Neuronal stem cell (in vitro differentiated cells): ENCODE measurements around the gene GET3.
"Not testable (repeated sequence)": the region's sequence is repeated elsewhere in the genome, so short reads cannot be mapped to it uniquely, and the experiment has no call there.

ENCODE experiments used
- DNase-seq: peaks from one replicate; pipeline ENCODE4 v3.0.0-alpha.2; 2013; ENCODE audit warnings: low spot score
- H2AFZ ChIP-seq: one replicate; pipeline ENCODE4 v1.6.1; 2013; ENCODE audit warnings: mild to moderate bottlenecking, low read length, inconsistent platforms
- H2AK5ac ChIP-seq: 2 replicates; pipeline ENCODE4 v1.6.1; 2013; ENCODE audit warnings: low read depth, mild to moderate bottlenecking, inconsistent platforms, low read length, moderate library complexity, mixed read lengths
- H2BK120ac ChIP-seq: 2 replicates; pipeline ENCODE4 v1.6.1; 2013; ENCODE audit warnings: low read depth, mild to moderate bottlenecking, inconsistent platforms, low read length, moderate library complexity, mixed read lengths
- H2BK12ac ChIP-seq: one replicate; pipeline ENCODE4 v1.6.1; 2013; ENCODE audit warnings: low read length, inconsistent platforms
- H2BK15ac ChIP-seq: 2 replicates; pipeline ENCODE4 v1.6.1; 2013; ENCODE audit warnings: mild to moderate bottlenecking, low read length, inconsistent platforms, mixed read lengths
- H2BK5ac ChIP-seq: one replicate; pipeline ENCODE4 v1.6.1; 2013; ENCODE audit warnings: inconsistent platforms, mild to moderate bottlenecking, low read length, moderate library complexity
- H3K14ac ChIP-seq: one replicate; pipeline ENCODE4 v1.6.1; 2013; ENCODE audit warnings: low read length, inconsistent platforms
- H3K18ac ChIP-seq: 2 replicates; pipeline ENCODE4 v1.6.1; 2013; ENCODE audit warnings: low read length, inconsistent platforms
- H3K23ac ChIP-seq: 2 replicates; pipeline ENCODE4 v1.6.1; 2013; ENCODE audit warnings: low read depth, mild to moderate bottlenecking, mixed read lengths, low read length, inconsistent platforms; ENCODE audit not compliant: poor library complexity
- H3K27ac ChIP-seq: replicated peaks from 3 replicates; pipeline ENCODE4 v1.5.1; 2013; ENCODE audit warnings: low read length, inconsistent platforms
- H3K27me3 ChIP-seq, 3 experiments: 2 replicates each; pipeline ENCODE4 v1.6.1; 2013; ENCODE audit warnings: low read length in 3 of 3, mild to moderate bottlenecking in 2 of 3, inconsistent platforms in 1 of 3, low read depth in 1 of 3, mixed read lengths in 1 of 3, moderate library complexity in 1 of 3; ENCODE audit not compliant: control insufficient read depth in 3 of 3, insufficient read depth in 3 of 3
- H3K36me3 ChIP-seq, 2 donors: replicated peaks in 1 of 2; 2 replicates each; pipeline ENCODE4 v1.6.1; 2013; ENCODE audit warnings: low read length in 2 of 2; ENCODE audit not compliant: control insufficient read depth in 2 of 2, insufficient read depth in 2 of 2
- H3K4ac ChIP-seq: 2 replicates; pipeline ENCODE4 v1.6.1; 2013; ENCODE audit warnings: inconsistent platforms, mild to moderate bottlenecking, low read length, moderate library complexity
- H3K4me1 ChIP-seq, 2 donors: 1 replicate in 1 of 2; 2 replicates in 1 of 2; pipeline ENCODE4 v1.6.1; 2013; ENCODE audit warnings: low read length in 2 of 2, low read depth in 1 of 2; ENCODE audit not compliant: control insufficient read depth in 2 of 2, insufficient read depth in 1 of 2
- H3K4me2 ChIP-seq: one replicate; pipeline ENCODE4 v1.6.1; 2013; ENCODE audit warnings: mild to moderate bottlenecking, low read length, inconsistent platforms; ENCODE audit not compliant: insufficient read depth, poor library complexity, severe bottlenecking
- H3K4me3 ChIP-seq, 2 donors: 2 replicates each; pipeline ENCODE4 v1.5.1; 2013; ENCODE audit warnings: low read length in 2 of 2, mild to moderate bottlenecking in 2 of 2, inconsistent platforms in 1 of 2, moderate library complexity in 1 of 2
- H3K79me1 ChIP-seq: one replicate; pipeline ENCODE4 v1.6.1; 2013; ENCODE audit warnings: low read depth, mild to moderate bottlenecking, inconsistent platforms, low read length, moderate library complexity
- H3K9ac ChIP-seq: one replicate; pipeline ENCODE4 v1.6.1; 2013; ENCODE audit warnings: mild to moderate bottlenecking, low read depth, low read length, inconsistent platforms; ENCODE audit not compliant: poor library complexity
- H3K9me3 ChIP-seq, 2 donors: replicated peaks in 1 of 2; 2 replicates each; pipeline versions ENCODE3 to v1.6.1; 2013; ENCODE audit warnings: low read length in 2 of 2, mild to moderate bottlenecking in 2 of 2, inconsistent platforms in 1 of 2, low read depth in 1 of 2, mixed read lengths in 1 of 2, moderate library complexity in 1 of 2; ENCODE audit not compliant: control insufficient read depth in 2 of 2, insufficient read depth in 1 of 2
- H4K8ac ChIP-seq: one replicate; pipeline ENCODE4 v1.6.1; 2013; ENCODE audit warnings: low read depth, mild to moderate bottlenecking, inconsistent platforms, low read length, moderate library complexity
- H4K91ac ChIP-seq: one replicate; pipeline ENCODE4 v1.6.1; 2013; ENCODE audit warnings: low read length, low read depth, mild to moderate bottlenecking, inconsistent platforms; ENCODE audit not compliant: poor library complexity
- WGBS, 2 donors: extraction: QIAGEN DNeasy Blood & Tissue Kit; methylation state at CpG; one replicate each; pipeline ENCODE4 v1.1.7; 2013; ENCODE audit warnings: missing lambda C conversion rate in 2 of 2, mixed read lengths in 1 of 2; ENCODE audit not compliant: insufficient read length in 2 of 2, insufficient replicate concordance in 1 of 2; ENCODE audit errors: extremely low coverage in 2 of 2; 5-methylcytosine and 5-hydroxymethylcytosine counted together

Gene GET3

DNA sequence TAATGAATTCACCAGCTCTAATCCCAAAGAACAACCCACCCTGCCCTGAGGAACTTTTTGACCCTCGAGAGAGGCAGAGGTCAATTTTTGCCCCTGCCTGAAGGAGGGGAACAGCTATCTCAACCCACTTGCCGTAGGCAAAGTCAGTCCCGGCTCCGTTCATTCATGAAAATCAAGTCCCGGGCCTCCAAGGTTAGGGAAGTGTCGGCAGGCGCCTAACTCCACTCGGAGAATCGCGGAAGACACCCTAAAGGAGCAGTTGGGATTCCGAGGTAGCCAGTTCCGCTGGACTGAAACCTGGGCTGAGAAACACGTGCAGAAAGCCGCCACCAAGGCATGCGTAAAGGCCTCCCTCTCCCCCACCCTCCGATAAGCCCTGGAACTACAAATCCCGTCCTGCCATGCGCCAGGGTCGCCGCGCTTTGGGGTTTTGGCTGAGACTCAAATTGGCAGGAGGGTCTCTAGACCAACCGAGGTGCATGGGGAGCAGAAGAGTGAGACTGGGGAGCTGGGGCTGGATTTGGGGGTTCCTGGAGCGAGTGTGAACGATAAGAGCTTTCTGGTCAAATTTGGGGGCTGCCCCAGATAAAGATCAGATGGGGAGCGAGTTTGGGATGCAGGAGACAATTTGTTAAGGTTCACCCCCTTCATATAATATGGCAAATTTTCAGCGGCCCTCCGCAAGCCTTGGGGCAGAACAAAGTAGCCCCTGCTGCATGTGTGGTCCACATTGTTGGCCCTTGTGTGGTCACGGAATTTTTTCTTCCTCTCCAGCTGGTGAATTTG lies 13.5 kb upstream of the GET3 start, which contains the start of gene TNPO2:
Gene TNPO2 (minus strand): TSS at position 292 of the 786 bp plus-strand sequence. CDS start 2,955 bp downstream, outside the sequence.
- peak within 1 kb of the TSS; percentile 75 for H3K27ac ChIP-seq
- peaks cover 9% of the 10 kb centered on the region for H3K79me1 ChIP-seq
- H3K9me3 ChIP-seq: no peaks in the 10 kb centered on the region
- peak within 1 kb of the TSS; percentile 89 for H3K4me2 ChIP-seq
- H2BK12ac ChIP-seq: no peak within 1 kb of the TSS
- no peak within 1 kb of the TSS for H3K23ac ChIP-seq
- H2BK5ac ChIP-seq: no peak within 1 kb of the TSS
- no peak within 1 kb of the TSS for H3K4ac ChIP-seq
- H3K4me3 ChIP-seq: peak within 1 kb of the TSS; percentile 79 to 93
- H4K91ac ChIP-seq: no peak within 1 kb of the TSS
- peak within 1 kb of the TSS; percentile 91 for H2AFZ ChIP-seq
- DNase-seq: peak; percentile 76
- no CpG with 5 or more reads among the region's 28 CpGs for WGBS, 2 donors
- peak within 1 kb of the TSS; percentile 79 for H3K9ac ChIP-seq
- peaks cover 12 to 32% of the 10 kb centered on the region in 2 donors for H3K36me3 ChIP-seq
- H4K8ac ChIP-seq: no peak within 1 kb of the TSS
- H2BK15ac ChIP-seq: no peak within 1 kb of the TSS
- H2AK5ac ChIP-seq: no peak within 1 kb of the TSS
- H3K14ac ChIP-seq: no peak within 1 kb of the TSS
- no peak within 1 kb of the TSS for H2BK120ac ChIP-seq
- peaks cover 6 to 7% of the 10 kb centered on the region in 2 donors for H3K4me1 ChIP-seq
- H3K18ac ChIP-seq: peak within 1 kb of the TSS; percentile 4
- H3K27me3 ChIP-seq: no peaks in the 10 kb centered on the region

GRCh38 chr19:12725612-12726011 lies 11.7 kb upstream of the GET3 start:
- no CpG with 5 or more reads among the region's 10 CpGs for WGBS, 2 donors
- not testable (repeated sequence) for DNase-seq, H3K79me1 ChIP-seq, H2BK15ac ChIP-seq, H2AFZ ChIP-seq, H4K8ac ChIP-seq, H3K18ac ChIP-seq, H3K14ac ChIP-seq, H3K9ac ChIP-seq, H3K4me3 ChIP-seq, H2BK12ac ChIP-seq, H3K9me3 ChIP-seq, H3K23ac ChIP-seq, H3K27me3 ChIP-seq, H3K27ac ChIP-seq, H3K4me2 ChIP-seq, H2AK5ac ChIP-seq, H3K4ac ChIP-seq, H2BK5ac ChIP-seq, H4K91ac ChIP-seq, H2BK120ac ChIP-seq, H3K4me1 ChIP-seq
- H3K36me3 ChIP-seq: peaks cover 20 to 34% of the 10 kb centered on the region in 2 donors

DNA sequence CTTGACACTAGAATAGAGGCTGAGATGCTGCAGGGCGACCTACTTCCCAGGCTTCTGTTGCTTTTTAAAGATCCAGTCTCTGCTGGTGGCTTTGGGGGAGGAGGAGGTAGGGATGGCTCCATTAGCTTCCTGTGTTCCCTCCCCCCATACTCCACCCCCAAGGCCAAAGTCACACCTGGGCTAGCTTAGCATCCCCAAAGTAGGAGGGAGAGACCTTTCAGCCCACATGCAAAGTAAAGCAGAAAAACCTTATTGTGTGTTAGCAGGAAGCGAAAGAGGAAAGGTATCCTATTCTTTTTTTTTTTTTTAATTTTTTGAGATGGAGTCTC lies 10.3 kb upstream of the GET3 start:
- Histone ChIP-seq H4K91ac (no peak overlapping the region), H3K36me3 (peaks cover 30 to 44% of the 10 kb centered on the region in 2 donors), H2BK12ac (no peak overlapping the region), H2BK5ac (no peak overlapping the region), H3K79me1 (peaks cover 10% of the 10 kb centered on the region), H3K27ac (no peak overlapping the region), H3K14ac (no peak overlapping the region), H2AFZ (no peak overlapping the region), H3K4ac (no peak overlapping the region), H3K9ac (no peak overlapping the region), H3K4me1 (peaks cover 0 to 2% of the 10 kb centered on the region in 2 donors), H3K27me3 (no peaks in the 10 kb centered on the region), H3K9me3 (no peaks in the 10 kb centered on the region), H3K4me2 (no peak overlapping the region), H2AK5ac (no peak overlapping the region), H2BK15ac (no peak overlapping the region), H3K18ac (no peak overlapping the region), H4K8ac (no peak overlapping the region), H2BK120ac (no peak overlapping the region), H3K23ac (no peak overlapping the region), H3K4me3 (peak overlapping the region in 1 of 2 donors; percentile 20)
- no CpG with 5 or more reads among the region's 2 CpGs for WGBS, 2 donors
- no peak for DNase-seq

GRCh38 chr19:12727745-12728433 lies 9.4 kb upstream of the GET3 start:
- no peak overlapping the region for H4K91ac ChIP-seq
- H3K9ac ChIP-seq: no peak overlapping the region
- H3K18ac ChIP-seq: no peak overlapping the region
- no peak overlapping the region for H3K27ac ChIP-seq
- H3K4me1 ChIP-seq: peaks cover 2% of the 10 kb centered on the region in 2 donors
- no peaks in the 10 kb centered on the region for H3K27me3 ChIP-seq
- no peak for DNase-seq
- H2AFZ ChIP-seq: no peak overlapping the region
- H2AK5ac ChIP-seq: no peak overlapping the region
- H3K14ac ChIP-seq: no peak overlapping the region
- peaks cover 34 to 52% of the 10 kb centered on the region in 2 donors for H3K36me3 ChIP-seq
- H3K79me1 ChIP-seq: peaks cover 14% of the 10 kb centered on the region
- no CpG with 5 or more reads among the region's 9 CpGs for WGBS, 2 donors
- no peak overlapping the region for H2BK5ac ChIP-seq
- no peak overlapping the region for H2BK15ac ChIP-seq
- no peak overlapping the region for H4K8ac ChIP-seq
- H3K9me3 ChIP-seq: no peaks in the 10 kb centered on the region
- H3K4me2 ChIP-seq: no peak overlapping the region
- no peak overlapping the region for H3K23ac ChIP-seq
- H3K4ac ChIP-seq: no peak overlapping the region
- H3K4me3 ChIP-seq: no peak overlapping the region
- no peak overlapping the region for H2BK12ac ChIP-seq
- no peak overlapping the region for H2BK120ac ChIP-seq
